ENCODE measurements around the gene RASAL2. TPM values are rescaled to one million over a fixed set of nuclear protein-coding genes. Genes with fewer than 3 reads are reported as not detected.

The RASAL2 gene
- total and polyA plus RNA-seq, 2 of the 4 experiments (the other 2 are of a cell fraction), result 13.1 to 20.6 TPM

GRCh38 chr1:178530037-178530402 is 436.1 kb downstream of the RASAL2 start:
- no peaks in the 10 kb centered on the region for H3K27me3 ChIP-seq (ENCODE audit: control insufficient read depth, insufficient read depth, low read length)
- H3K79me1 ChIP-seq (ENCODE audit: low read depth in 1 of 2, low read length in 2 of 2), result no peaks in the 10 kb centered on the region
- in situ Hi-C loops (cut with MboI; ENCODE audit: low sequenced_read_pairs), result loop anchor here (5.0 to 10.0 kb wide), 2 partner anchors 477 to 835 kb away; partner anchors contain the start of gene AXDND1
- H4K91ac ChIP-seq (ENCODE audit: insufficient read depth, low read depth, low read length), result peak overlapping the region; percentile 26; the same call in 1 of the 2 replicates
- H2BK15ac ChIP-seq (ENCODE audit: low read depth, low read length), result peak overlapping the region; percentile 29; the same call in 1 of the 3 replicates
- H3K56ac ChIP-seq (ENCODE audit: extremely low read depth, insufficient read depth, low read length), result peak overlapping the region; percentile 7; the same call in 1 of the 2 replicates
- ChIA-PET CTCF (interaction anchor here (0.8 to 0.9 kb wide), 2 partner anchors 219 to 478 kb away, joined by 3 read pairs; no protein-coding TSS in a partner anchor), POLR2A (ENCODE audit: unreplicated experiment) (no interaction called here)
- peak overlapping the region; percentile 74 for H3K4ac ChIP-seq (ENCODE audit: low read depth, low read length)
- H2BK5ac ChIP-seq (ENCODE audit: low read depth, low read length, poor library complexity, severe bottlenecking), result peak overlapping the region; percentile 60
- no peaks in the 10 kb centered on the region; the same call in 1 of the 2 replicates for H4K20me1 ChIP-seq (ENCODE audit: insufficient read depth, low read length)
- H3K9ac ChIP-seq (ENCODE audit: low read depth, low read length), result no peak overlapping the region
- peak overlapping the region; percentile 38 for H2BK120ac ChIP-seq (ENCODE audit: low read depth, low read length)
- peak overlapping the region; percentile 58 for H2AFZ ChIP-seq (replicated peaks; ENCODE audit: low read length, poor library complexity)
- peak overlapping the region; percentile 54 for H2AK5ac ChIP-seq (ENCODE audit: low read depth, low read length)
- no peaks in the 10 kb centered on the region for H3K36me3 ChIP-seq (ENCODE audit: control insufficient read depth, insufficient read depth, low read length)
- no peak overlapping the region for H3K4me3 ChIP-seq (ENCODE audit: insufficient read depth, low read depth, low read length)
- no CpG with 5 or more reads among the region's 2 CpGs for WGBS, 2 experiments (ENCODE audit: extremely low coverage in 2 of 2, insufficient read length in 1 of 2)
- peak overlapping the region; percentile 6 for H2AK9ac ChIP-seq (replicated peaks; ENCODE audit: low read depth, low read length, poor library complexity)
- no peaks in the 10 kb centered on the region for H3K9me3 ChIP-seq (ENCODE audit: control insufficient read depth, insufficient read depth, low read length)
- peak overlapping the region; percentile 45 for H2BK20ac ChIP-seq (ENCODE audit: low read depth, low read length)
- intact Hi-C loops (cut with micrococcal nuclease), result loop anchor here (5.0 kb wide), 3 partner anchors 218 to 837 kb away; partner anchors contain the start of genes AXDND1 and SOAT1
- BruUV-seq (replicated peaks), result no TSS peak
- H3K4me2 ChIP-seq (ENCODE audit: low read depth, low read length), result peak overlapping the region; percentile 34
- no peak overlapping the region; the same call in 1 of the 2 replicates for H3K18ac ChIP-seq (ENCODE audit: low read depth, low read length)
- TF ChIP-seq MAZ (IDR thresholded peaks at IDR 0.05; ENCODE audit: borderline replicate concordance, low read depth, low read length) (peak; percentile 51; the same call in 1 of the 2 replicates), MAFK (IDR thresholded peaks at IDR 0.05; ENCODE audit: low read depth, low read length) (no peak), ELK1 (IDR thresholded peaks at IDR 0.05; ENCODE audit: borderline replicate concordance, low read depth, low read length) (no peak), RFX5 (IDR thresholded peaks at IDR 0.05; ENCODE audit: low read depth, low read length) (no peak), BHLHE40 (IDR thresholded peaks at IDR 0.05; ENCODE audit: low read depth, low read length) (peak; percentile 22; the same call in 1 of the 2 replicates), FOS (IDR thresholded peaks at IDR 0.05; ENCODE audit: low read depth, low read length) (peak; percentile 90), RCOR1 (IDR thresholded peaks at IDR 0.05; ENCODE audit: insufficient replicate concordance, low read length) (peak; percentile 95)
- ATAC-seq (ENCODE audit: low read depth), result peak; percentile 68
- H4K8ac ChIP-seq (ENCODE audit: low read depth in 2 of 2, low read length in 2 of 2), result peak overlapping the region in 1 of 2 experiments; percentile 64; a peak in 2 of 4 replicates
- H3K4me1 ChIP-seq (ENCODE audit: control insufficient read depth, insufficient read depth, low read length), result peaks cover 14% of the 10 kb centered on the region
- peaks cover 6% of the 10 kb centered on the region; the same call in 1 of the 2 replicates for H3K9me1 ChIP-seq (ENCODE audit: insufficient read depth, low read length)
- peak; percentile 86 for DNase-seq
- dilution Hi-C loops (cut with HindIII; ENCODE audit: low sequenced_read_pairs, unreplicated experiment), result no loop called here
- H3K27ac ChIP-seq (ENCODE audit: insufficient read depth, low read length), result no peak overlapping the region
- H4K5ac ChIP-seq (ENCODE audit: low read depth, low read length), result no peak overlapping the region
- 0 out of 2 replicates have a peak overlapping the region, but pooled peaks have one; percentile 26 for H3K23ac ChIP-seq (ENCODE audit: low read depth, low read length)
- peak overlapping the region; percentile 40; the same call in 1 of the 2 replicates for H3K14ac ChIP-seq (replicated peaks; ENCODE audit: low read depth, low read length)
